Measurements from ENCODE around the gene USB1.
A peak's percentile ranks its signal among the peaks of the same experiment; 100 is the strongest.
"Not testable (repeated sequence)": the region's sequence is repeated elsewhere in the genome, so short reads cannot be mapped to it uniquely, and the experiment has no call there.

USB1 gene

GRCh38 chr16:57977418-57978069, 23.7 kb upstream of the USB1 start:
- DNase-seq (ENCODE audit: low read depth), result no peak
- peak; percentile 15 for TF ChIP-seq CTCF (IDR thresholded peaks at IDR 0.05; ENCODE audit: low read depth, low read length, missing control alignments)
- no peak overlapping the region for H3K4me3 ChIP-seq (ENCODE audit: low read depth, low read length)

DNA sequence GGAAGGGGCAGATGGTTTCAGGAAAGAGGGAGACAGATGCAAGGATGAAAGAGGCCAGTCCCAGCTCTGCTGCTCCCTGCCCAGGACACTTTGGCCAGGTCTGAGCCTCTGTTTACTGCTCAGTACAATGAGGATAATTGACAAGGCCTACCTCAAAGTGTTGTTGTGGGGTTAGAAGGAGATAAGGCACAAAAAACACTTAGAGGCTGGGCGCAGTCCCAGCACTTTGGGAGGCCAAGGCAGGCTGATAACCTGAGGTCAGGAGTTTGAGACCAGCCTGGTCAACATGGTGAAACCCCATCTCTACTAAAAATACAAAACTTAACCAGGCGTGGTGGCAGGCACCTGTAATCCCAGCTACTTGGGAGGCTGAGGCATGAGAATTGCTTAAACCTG, 23.1 kb upstream of the USB1 start:
- not testable (repeated sequence) for H3K4me3 ChIP-seq (ENCODE audit: low read depth, low read length); DNase-seq (ENCODE audit: low read depth)

DNA sequence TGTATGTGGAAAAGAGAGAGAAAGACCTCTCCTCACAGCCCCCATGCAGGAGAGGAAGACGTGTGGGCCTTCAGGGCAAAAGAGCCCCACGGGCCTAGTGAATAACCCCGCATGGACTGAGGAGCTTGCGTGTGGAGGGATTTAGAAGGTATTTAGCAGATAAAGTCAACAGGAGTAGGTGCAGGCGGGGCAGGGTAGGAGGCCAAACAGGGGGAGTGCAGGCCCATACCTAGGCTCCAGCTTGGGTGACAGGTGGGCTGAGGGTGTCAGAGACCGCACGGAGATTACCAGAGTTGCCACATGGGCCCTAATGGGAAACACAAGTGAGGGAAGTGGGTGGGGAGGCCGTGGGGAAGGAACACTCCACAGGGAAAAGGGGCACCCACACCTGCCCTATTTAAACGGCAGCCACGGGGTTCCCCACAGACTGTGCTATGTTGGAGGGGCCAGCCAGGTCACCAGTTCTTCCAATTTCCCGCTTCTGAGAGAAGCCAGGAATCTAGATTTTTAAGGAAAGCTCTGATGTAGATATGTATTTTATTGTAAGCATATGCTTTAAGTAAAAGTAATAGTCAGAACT, 22.1 kb upstream of the USB1 start:
- no peak for TF ChIP-seq CTCF (IDR thresholded peaks at IDR 0.05; ENCODE audit: low read depth, low read length, missing control alignments)
- no peak for DNase-seq (ENCODE audit: low read depth)
- H3K4me3 ChIP-seq (ENCODE audit: low read depth, low read length), result no peak overlapping the region

DNA sequence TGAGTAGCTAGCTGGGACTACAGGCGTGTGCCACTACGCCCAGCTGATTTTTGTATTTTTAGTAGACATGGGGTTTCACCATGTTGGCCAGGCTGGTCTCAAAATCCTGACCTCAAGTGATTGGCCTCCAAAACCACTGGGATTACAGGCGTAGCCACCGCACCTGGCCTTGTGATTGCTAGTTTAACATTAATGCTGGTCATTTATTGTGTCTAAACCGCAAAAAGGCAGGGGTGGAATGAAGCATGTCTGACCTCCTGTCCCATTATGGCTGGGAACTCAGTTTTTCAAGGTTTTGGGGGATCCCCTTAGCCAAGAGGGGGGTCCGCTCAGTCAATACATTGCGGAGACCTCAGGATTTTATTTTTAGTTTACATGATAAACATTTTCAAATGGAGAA, 19.6 kb upstream of the USB1 start:
- DNase-seq (ENCODE audit: low read depth), result no peak

DNA sequence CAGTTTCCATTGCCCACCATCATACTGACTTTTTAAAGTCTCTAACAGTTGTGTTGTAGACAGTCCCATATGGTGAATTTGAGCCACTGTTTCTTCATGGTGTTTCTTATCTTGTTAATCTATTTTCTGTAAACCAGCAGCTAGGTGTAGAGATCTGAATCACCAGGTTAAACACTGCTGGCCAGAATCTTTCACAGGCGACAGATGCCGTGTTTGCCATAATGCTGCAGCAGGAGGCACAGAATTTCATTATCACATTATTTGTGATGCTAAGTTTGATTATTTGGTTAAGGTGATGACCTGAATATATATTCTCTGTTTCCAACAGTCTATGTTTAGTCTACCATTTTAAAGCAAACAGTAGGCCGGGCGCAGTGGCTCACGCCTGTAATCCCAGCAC, 18.8 kb upstream of the USB1 start:
- no peak for DNase-seq (ENCODE audit: low read depth)
- H3K4me3 ChIP-seq (ENCODE audit: low read depth, low read length), result no peak overlapping the region
- no peak for TF ChIP-seq CTCF (IDR thresholded peaks at IDR 0.05; ENCODE audit: low read depth, low read length, missing control alignments)

More for the DNA sequence above, 19.6 kb upstream of the USB1 start:
- TF ChIP-seq CTCF (IDR thresholded peaks at IDR 0.05; ENCODE audit: low read depth, low read length, missing control alignments), result no peak
- H3K4me3 ChIP-seq (ENCODE audit: low read depth, low read length), result no peak overlapping the region

DNA sequence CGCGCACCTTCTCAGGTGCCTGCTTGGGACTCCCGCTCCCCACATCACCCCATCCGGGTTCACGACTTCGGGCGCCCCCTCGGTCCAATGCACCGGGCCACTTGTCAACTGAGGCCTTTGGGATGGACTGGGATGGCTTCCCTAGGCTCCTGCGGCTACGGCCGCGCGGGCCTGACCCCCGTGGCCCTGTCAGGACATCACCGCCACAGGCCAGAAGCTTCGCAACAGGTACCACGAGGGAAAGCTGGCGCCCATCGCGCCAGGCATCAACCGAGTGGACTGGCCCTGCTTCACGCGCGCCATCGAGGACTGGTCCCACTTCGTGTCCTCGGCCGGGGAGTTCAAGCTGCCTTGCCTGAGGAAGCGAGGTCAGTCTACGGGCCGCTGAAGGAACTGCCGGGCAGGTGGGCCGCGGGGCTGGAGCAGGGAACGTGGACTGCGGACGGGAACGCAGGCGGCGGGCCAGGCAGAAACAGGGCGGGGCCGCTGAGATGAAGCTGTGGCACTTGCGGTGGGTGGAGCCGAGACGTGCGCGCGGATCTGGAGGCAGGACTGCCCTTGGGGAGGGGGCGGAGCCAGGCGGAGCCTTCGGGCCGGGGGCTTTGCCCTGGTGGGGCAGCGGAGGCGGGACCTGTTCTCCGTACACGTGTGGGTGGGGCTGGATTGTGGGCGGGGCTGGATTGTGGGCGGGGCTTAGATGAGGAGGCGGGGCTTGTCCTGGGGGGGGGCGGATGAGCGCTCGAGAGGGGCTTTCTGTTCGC, 16.6 kb upstream of the USB1 start:
- peak; percentile 31 for DNase-seq (ENCODE audit: low read depth)
- peak overlapping the region; percentile 43 for H3K4me3 ChIP-seq (ENCODE audit: low read depth, low read length)
- TF ChIP-seq CTCF (IDR thresholded peaks at IDR 0.05; ENCODE audit: low read depth, low read length, missing control alignments), result no peak

Data from GM12864 (cell line).